Activated CD4-positive, alpha-beta T cell treated with anti-CD3 and anti-CD28 coated beads for 36 hours (primary cell): ENCODE results near the gene TCTN1. TPM values are rescaled to one million over a fixed set of nuclear protein-coding genes. Genes with fewer than 3 reads are reported as not detected.

ENCODE experiments used
- ATAC-seq: fragments of 200-7000 bp; cut with Tn5 transposase; one replicate; pipeline ENCODE4 v1.10.0; 2021; ENCODE audit warnings: mild to moderate bottlenecking, moderate library complexity
- CTCF ChIA-PET: fragments of 350-600 bp; sonication (Branson Sonifier 250); formaldehyde crosslinking; loops from one replicate; lab custom pipeline; 2021; ENCODE audit warnings: antibody characterized with exemption; lab: Charles Lee
- POLR2A ChIA-PET: fragments of 350-600 bp; sonication (Branson Sonifier 250); formaldehyde crosslinking; loops from one replicate; lab custom pipeline; 2021; ENCODE audit warnings: antibody characterized with exemption, inconsistent platforms; lab: Charles Lee
- DNase-seq: peaks from one replicate; pipeline ENCODE4 v3.0.0-alpha.2; 2020
- H3K27ac Mint-ChIP-seq: one replicate; pipeline ENCODE4 v1.8.0; 2021; ENCODE audit warnings: mixed read lengths
- H3K27me3 Mint-ChIP-seq: one replicate; pipeline ENCODE4 v1.8.0; 2021; ENCODE audit warnings: mixed read lengths
- H3K36me3 Mint-ChIP-seq: one replicate; pipeline ENCODE4 v1.8.0; 2021; ENCODE audit warnings: low read depth, mixed read lengths
- H3K4me1 Mint-ChIP-seq: one replicate; pipeline ENCODE4 v1.8.0; 2021; ENCODE audit warnings: mixed read lengths
- H3K4me3 Mint-ChIP-seq: one replicate; pipeline ENCODE4 v1.8.0; 2021; ENCODE audit warnings: mild to moderate bottlenecking, moderate library complexity, mixed read lengths
- H3K9me3 Mint-ChIP-seq: one replicate; pipeline ENCODE4 v1.8.0; 2021; ENCODE audit warnings: low read depth, mixed read lengths
- intact Hi-C, 2 experiments: fragments of 100-400 bp; cut with DNase I in 1 of 2; cut with micrococcal nuclease in 1 of 2; formaldehyde crosslinking; loops; one replicate each; pipeline versions ENCODE4 v1.14.2 to v1.15.1; 2022 to 2024; cut with DNase I, micrococcal nuclease
- total RNA-seq, 2 experiments: library from RNA; stranded (reverse); gene quantifications; one replicate each; pipeline ENCODE4 v1.2.3, GENCODE V29; 2021

The TCTN1 gene
- total RNA-seq, 2 experiments from 2014 or later: 7.2 to 7.3 TPM

- CTCF ChIA-PET: interaction anchor here (0.6 to 0.9 kb wide), 2 partner anchors 19 to 114 kb away, joined by 3 to 4 read pairs; no protein-coding TSS in a partner anchor
Measured at GRCh38 chr12:110679201-110679600, 65.3 kb downstream of the TCTN1 start.

GRCh38 chr12:110680032-110680431 is 66.1 kb downstream of the TCTN1 start:
- ATAC-seq: no peak
- intact Hi-C loops: no loop called here
- no peak overlapping the region for H3K27ac Mint-ChIP-seq
- CTCF ChIA-PET: interaction anchor here (0.6 kb wide), 1 partner anchor 115 kb away, joined by 3 read pairs; no protein-coding TSS in a partner anchor
- DNase-seq: no peak
- H3K27me3 Mint-ChIP-seq: no peaks in the 10 kb centered on the region
- peaks cover 16% of the 10 kb centered on the region for H3K4me1 Mint-ChIP-seq
- H3K9me3 Mint-ChIP-seq: no peaks in the 10 kb centered on the region
- peaks cover 1% of the 10 kb centered on the region for H3K36me3 Mint-ChIP-seq
- POLR2A ChIA-PET: no interaction called here
- H3K4me3 Mint-ChIP-seq: no peak overlapping the region

More at GRCh38 chr12:110679201-110679600, 65.3 kb downstream of the TCTN1 start:
- DNase-seq: no peak
- ATAC-seq: no peak
- no peaks in the 10 kb centered on the region for H3K9me3 Mint-ChIP-seq
- no peaks in the 10 kb centered on the region for H3K27me3 Mint-ChIP-seq
- POLR2A ChIA-PET: interaction anchor here (0.6 kb wide), 1 partner anchor 48 kb away, joined by 7 read pairs; no protein-coding TSS in a partner anchor
- peaks cover 1% of the 10 kb centered on the region for H3K36me3 Mint-ChIP-seq
- no peak overlapping the region for H3K4me3 Mint-ChIP-seq
- no peak overlapping the region for H3K27ac Mint-ChIP-seq
- intact Hi-C loops: no loop called here
- H3K4me1 Mint-ChIP-seq: peaks cover 16% of the 10 kb centered on the region

DNA sequence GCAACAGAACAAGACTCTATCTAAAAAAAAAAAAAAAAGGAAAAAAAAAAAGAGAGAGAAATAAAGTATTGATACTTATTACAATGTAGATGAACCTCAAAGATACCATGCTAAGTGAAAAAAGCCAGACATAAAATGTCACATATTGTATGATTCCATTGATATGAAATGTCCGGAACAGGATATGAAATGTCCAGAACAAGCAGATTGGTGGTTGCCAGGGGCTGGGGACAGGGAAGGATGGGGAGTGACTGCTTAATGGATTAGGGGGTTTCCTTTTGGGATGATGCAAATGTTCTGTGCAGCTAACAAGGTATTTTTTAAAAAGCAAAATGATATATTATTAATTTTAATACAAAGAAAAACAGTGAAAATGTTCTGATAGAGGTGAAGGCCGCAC is 70.0 kb downstream of the TCTN1 start:
- intact Hi-C loops: no loop called here
- H3K27me3 Mint-ChIP-seq: no peaks in the 10 kb centered on the region
- no peak overlapping the region for H3K27ac Mint-ChIP-seq
- POLR2A ChIA-PET: no interaction called here
- CTCF ChIA-PET: no interaction called here
- DNase-seq: no peak
- no peaks in the 10 kb centered on the region for H3K9me3 Mint-ChIP-seq
- no peak overlapping the region for H3K4me3 Mint-ChIP-seq
- peaks cover 19% of the 10 kb centered on the region for H3K4me1 Mint-ChIP-seq
- no peak for ATAC-seq
- H3K36me3 Mint-ChIP-seq: peaks cover 6% of the 10 kb centered on the region

- CTCF ChIA-PET: no interaction called here
- peaks cover 6% of the 10 kb centered on the region for H3K36me3 Mint-ChIP-seq
- ATAC-seq: no peak
- no peak overlapping the region for H3K4me3 Mint-ChIP-seq
- no peak for DNase-seq
- intact Hi-C loops: no loop called here
- POLR2A ChIA-PET: no interaction called here
- no peaks in the 10 kb centered on the region for H3K9me3 Mint-ChIP-seq
- no peaks in the 10 kb centered on the region for H3K27me3 Mint-ChIP-seq
- no peak overlapping the region for H3K27ac Mint-ChIP-seq
- H3K4me1 Mint-ChIP-seq: peaks cover 20% of the 10 kb centered on the region
Measured at GRCh38 chr12:110684312-110684836, 70.4 kb downstream of the TCTN1 start.

GRCh38 chr12:110686294-110686903 is 72.5 kb downstream of the TCTN1 start:
- Mint-ChIP-seq H3K27ac (no peak overlapping the region), H3K4me1 (peaks cover 30% of the 10 kb centered on the region), H3K36me3 (peaks cover 6% of the 10 kb centered on the region), H3K9me3 (no peaks in the 10 kb centered on the region), H3K4me3 (no peak overlapping the region), H3K27me3 (no peaks in the 10 kb centered on the region)
- DNase-seq (no peak), ATAC-seq (no peak)
- ChIA-PET CTCF (interaction anchor here (0.6 to 1.0 kb wide), 2 partner anchors 209 to 255 kb away, joined by 3 to 5 read pairs; no protein-coding TSS in a partner anchor), POLR2A (interaction anchor here (0.6 kb wide), 1 partner anchor 163 kb away, joined by 3 read pairs; no protein-coding TSS in a partner anchor)
- intact Hi-C loops: no loop called here

DNA sequence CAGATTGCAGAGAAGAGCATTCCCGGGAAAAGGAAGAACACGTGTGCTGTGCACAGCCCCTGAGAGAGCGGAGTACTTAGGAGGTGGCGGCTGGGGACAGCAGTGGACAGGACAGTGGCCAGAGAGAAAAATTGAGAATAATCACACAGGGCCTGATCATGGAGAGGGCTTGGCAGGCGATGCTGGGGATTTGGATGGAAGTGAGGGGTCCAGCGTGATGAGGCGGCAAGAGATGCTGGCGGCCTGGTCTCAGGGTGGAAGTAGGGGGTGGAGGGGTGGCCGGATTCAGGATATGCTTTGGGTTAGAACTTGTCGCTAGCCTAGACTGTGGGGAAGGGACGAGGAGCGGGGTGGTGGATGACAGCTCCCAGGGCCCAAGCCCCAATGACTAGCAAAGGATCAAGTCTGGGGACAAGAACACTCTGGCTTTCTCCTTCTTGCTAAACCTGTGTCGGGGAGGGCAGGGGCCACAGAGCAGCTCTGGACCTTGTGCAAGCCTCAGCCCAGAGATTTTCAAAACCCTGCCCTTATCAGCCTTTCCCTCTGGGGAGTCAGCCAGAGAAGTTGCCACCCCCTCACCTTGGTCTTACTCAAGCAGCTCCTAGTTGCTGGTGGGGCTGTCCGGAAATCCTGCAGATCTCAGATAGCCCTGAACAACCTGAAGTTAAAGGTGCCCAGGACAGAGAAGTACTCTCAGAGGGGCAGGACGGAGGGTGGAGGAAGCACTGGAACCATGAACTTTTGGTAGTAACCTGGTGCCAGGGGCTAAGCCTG is 73.7 kb downstream of the TCTN1 start:
- intact Hi-C loops: loop anchor here in 1 of 2 experiments (2.0 kb wide), 1 partner anchor 55 kb away; the partner anchor contains the start of gene PPP1CC
- no peak for ATAC-seq
- CTCF ChIA-PET: interaction anchor here (0.6 to 1.0 kb wide), 3 partner anchors 17 to 219 kb away, joined by 3 to 5 read pairs (median 4); partner anchors contain the start of gene FAM216A
- POLR2A ChIA-PET: interaction anchor here (0.6 kb wide), 2 partner anchors 57 to 162 kb away, joined by 3 read pairs; no protein-coding TSS in a partner anchor
- peaks cover 30% of the 10 kb centered on the region for H3K4me1 Mint-ChIP-seq
- no peak overlapping the region for H3K27ac Mint-ChIP-seq
- peak overlapping the region; percentile 68 for H3K4me3 Mint-ChIP-seq
- peaks cover 6% of the 10 kb centered on the region for H3K36me3 Mint-ChIP-seq
- no peaks in the 10 kb centered on the region for H3K27me3 Mint-ChIP-seq
- DNase-seq: no peak
- no peaks in the 10 kb centered on the region for H3K9me3 Mint-ChIP-seq

DNA sequence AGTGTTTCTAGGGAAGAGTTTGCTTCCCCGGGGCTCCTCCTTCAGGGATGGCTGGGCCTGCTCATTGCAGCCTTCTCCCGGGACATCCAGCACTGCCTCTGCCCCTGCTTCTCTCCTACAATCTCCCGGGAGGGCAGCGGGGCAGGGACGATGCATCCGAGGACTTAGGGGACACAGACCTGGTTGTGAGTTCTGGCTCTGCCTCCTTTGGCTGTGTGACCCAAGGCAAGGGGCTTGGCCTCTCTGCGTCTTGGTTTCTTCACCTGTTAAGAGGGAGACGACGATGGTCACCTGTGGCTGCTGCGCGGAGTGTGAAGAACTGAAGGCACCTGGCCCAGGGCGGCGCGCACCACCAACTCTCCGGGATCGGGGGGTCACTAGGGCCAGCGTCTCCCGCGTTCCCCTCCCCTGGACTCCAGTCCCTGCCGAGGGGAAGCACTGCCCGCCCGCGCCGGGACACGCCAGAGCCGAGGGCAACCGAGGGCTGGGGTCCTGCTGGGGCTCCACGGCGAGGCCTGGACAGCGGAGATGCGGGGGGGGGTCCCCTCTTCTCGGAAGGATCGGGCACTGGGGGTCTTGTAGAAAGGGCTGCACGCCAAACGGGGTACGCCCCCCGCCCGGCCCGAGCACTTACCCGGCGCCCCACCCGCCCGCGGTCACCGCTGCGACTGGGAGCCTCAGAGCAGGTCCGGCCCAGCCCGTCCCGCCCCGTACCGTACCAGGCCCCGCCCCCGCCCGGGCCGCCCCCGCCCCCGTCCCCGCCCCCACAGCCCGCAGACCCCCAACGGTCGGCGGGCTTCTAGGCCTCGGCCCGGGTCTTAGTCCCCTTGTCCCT is 74.7 kb downstream of the TCTN1 start, which contains the start of gene HVCN1:
Gene HVCN1 (minus strand): TSS at position 670 of the 835 bp plus-strand sequence. CDS start 5,870 bp downstream, outside the sequence.
- Mint-ChIP-seq H3K27me3 (no peaks in the 10 kb centered on the region), H3K36me3 (peaks cover 6% of the 10 kb centered on the region), H3K9me3 (no peaks in the 10 kb centered on the region), H3K4me3 (peak within 1 kb of the TSS; percentile 77), H3K27ac (peak within 1 kb of the TSS; percentile 89), H3K4me1 (peaks cover 30% of the 10 kb centered on the region)
- DNase-seq: peak; percentile 37
- POLR2A ChIA-PET: no interaction called here
- CTCF ChIA-PET: interaction anchor here (0.6 to 1.3 kb wide), 2 partner anchors 9 to 16 kb away, joined by 3 read pairs; no protein-coding TSS in a partner anchor
- intact Hi-C loops: loop anchor here in 1 of 2 experiments (1.0 to 2.0 kb wide), 2 partner anchors 54 to 186 kb away; partner anchors contain the start of genes PPP1CC, RAD9B and VPS29
- peak; percentile 25 for ATAC-seq

DNA sequence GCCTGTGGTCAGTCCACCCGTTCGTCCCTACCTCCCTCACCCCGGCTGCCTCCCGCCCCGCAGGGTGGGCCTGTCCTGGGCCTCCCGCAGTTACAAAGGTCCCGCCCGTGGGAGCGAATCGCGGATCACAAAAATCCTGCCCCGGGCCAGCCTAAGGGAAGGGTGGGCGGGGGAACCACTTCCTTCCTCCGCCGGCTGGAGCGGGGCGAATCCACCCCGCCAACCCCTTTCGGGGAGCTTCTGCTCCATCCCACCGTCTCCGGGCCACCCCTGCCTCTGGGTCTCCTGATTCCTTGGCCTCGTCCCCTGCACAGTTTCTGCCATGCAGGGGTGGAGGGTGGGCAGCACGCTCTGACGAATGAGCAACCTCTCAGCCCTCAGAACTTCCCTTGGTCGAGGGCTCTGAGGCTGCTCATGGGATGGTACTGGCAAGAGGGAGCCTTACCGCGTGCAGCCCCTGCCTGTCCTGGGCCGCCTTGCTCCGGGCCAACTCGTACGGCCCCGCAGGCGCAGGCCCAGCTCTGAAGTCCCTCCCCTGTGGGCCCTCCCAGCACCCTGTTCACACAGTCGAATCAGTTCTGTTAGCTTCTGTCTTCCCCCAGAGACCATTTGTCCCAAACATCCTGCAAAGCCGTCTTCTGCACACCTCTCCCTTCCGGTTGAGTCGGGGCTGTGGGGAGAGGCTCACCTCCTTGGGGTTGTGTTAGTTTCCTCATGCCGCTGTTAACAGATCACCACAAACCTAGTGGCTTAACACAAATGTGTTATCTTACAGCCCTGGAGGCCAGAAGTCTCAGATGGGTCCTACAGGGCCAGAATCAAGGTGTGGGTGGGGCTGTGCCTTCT is 75.6 kb downstream of the TCTN1 start:
- Mint-ChIP-seq H3K4me1 (peaks cover 30% of the 10 kb centered on the region), H3K4me3 (peak overlapping the region; percentile 77), H3K9me3 (no peaks in the 10 kb centered on the region), H3K27me3 (no peaks in the 10 kb centered on the region), H3K27ac (peak overlapping the region; percentile 89), H3K36me3 (peaks cover 6% of the 10 kb centered on the region)
- DNase-seq (peak; percentile 64), ATAC-seq (peak; percentile 78)
- POLR2A ChIA-PET: interaction anchor here (1.0 kb wide), 1 partner anchor 27 kb away, joined by 3 read pairs; no protein-coding TSS in a partner anchor
- CTCF ChIA-PET: interaction anchor here (0.6 to 1.3 kb wide), 6 partner anchors 9 to 222 kb away, joined by 3 to 4 read pairs (median 3); partner anchors contain the start of genes RAD9B and TCTN1
- intact Hi-C loops: loop anchor here (1.0 to 10.0 kb wide), 3 partner anchors 45 to 187 kb away; partner anchors contain the start of genes PPP1CC (in 1 of the 2), RAD9B (in 1 of the 2) and VPS29 (in 1 of the 2)

GRCh38 chr12:110690127-110690430 is 76.2 kb downstream of the TCTN1 start:
- Mint-ChIP-seq H3K36me3 (peaks cover 6% of the 10 kb centered on the region), H3K27ac (peak overlapping the region; percentile 89), H3K4me3 (peak overlapping the region; percentile 77), H3K27me3 (no peaks in the 10 kb centered on the region), H3K4me1 (peaks cover 30% of the 10 kb centered on the region), H3K9me3 (no peaks in the 10 kb centered on the region)
- intact Hi-C loops: loop anchor here in 1 of 2 experiments (10.0 kb wide), 1 partner anchor 45 kb away; no protein-coding TSS in a partner anchor
- ChIA-PET POLR2A (interaction anchor here (1.0 kb wide), 1 partner anchor 28 kb away, joined by 3 read pairs; no protein-coding TSS in a partner anchor), CTCF (interaction anchor here (0.6 to 1.3 kb wide), 6 partner anchors 8 to 223 kb away, joined by 3 to 4 read pairs (median 3); partner anchors contain the start of genes RAD9B and TCTN1)
- ATAC-seq (no peak), DNase-seq (no peak)
